DOHH2 (cell line): Measurements from ENCODE around the gene PILRA.
"Not testable (repeated sequence)": the region's sequence is repeated elsewhere in the genome, so short reads cannot be mapped to it uniquely, and the experiment has no call there.

Experiments used
- EZH2phosphoT487 ChIP-seq: fragments of 200-600 bp; sonication (generic); IDR thresholded peaks from 2 replicates; pipeline ENCODE4 v1.6.1; 2017; ENCODE audit warnings: borderline replicate concordance, mild to moderate bottlenecking, antibody characterized with exemption, low read length, moderate library complexity, mixed read lengths
- TF ChIP-seq, protein P1 (sequence below): fragments of 200-600 bp; sonication (generic); IDR thresholded peaks from one replicate; pipeline ENCODE4 v1.5.1; 2014; ENCODE audit warnings: antibody characterized with exemption, mild to moderate bottlenecking, low read depth, low read length; ENCODE audit not compliant: poor library complexity, severe bottlenecking

DNA sequence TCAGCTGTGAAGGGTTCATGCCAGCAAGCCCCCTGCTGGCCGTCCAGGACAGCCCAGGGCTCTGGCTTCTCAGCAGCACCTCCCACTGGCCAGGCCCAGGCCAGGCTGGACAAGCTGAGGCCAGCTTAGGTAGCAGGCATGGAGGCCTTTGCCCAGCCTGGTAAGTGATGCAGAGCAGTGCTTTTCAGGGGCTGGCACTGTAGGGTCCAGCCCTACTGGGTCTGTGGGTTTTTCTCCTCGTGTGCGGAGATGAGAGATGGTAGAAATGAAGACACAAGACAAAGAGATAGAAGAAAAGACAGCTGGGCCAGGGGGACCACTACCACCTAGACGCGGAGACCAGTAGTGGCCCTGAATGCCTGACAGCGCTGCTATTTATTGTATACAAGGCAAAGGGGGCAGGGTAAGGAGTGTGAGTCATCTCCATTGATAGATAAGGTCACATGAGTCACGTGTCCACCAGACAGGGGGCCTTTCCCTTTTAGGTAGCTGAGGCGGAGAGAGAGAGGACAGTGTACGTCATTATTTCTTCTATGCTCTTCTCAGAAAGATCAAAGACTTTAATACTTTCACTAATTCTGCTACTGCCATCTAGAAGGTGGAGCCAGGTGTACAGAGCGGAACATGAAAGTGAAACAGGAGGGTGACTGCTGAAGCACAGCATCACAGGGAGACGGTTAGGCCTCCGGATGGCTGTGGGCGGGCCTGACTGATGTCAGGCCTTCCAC lies 28.6 kb upstream of the PILRA start:
- not testable (repeated sequence) for TF ChIP-seq EZH2phosphoT487
- TF ChIP-seq, protein P1, sequence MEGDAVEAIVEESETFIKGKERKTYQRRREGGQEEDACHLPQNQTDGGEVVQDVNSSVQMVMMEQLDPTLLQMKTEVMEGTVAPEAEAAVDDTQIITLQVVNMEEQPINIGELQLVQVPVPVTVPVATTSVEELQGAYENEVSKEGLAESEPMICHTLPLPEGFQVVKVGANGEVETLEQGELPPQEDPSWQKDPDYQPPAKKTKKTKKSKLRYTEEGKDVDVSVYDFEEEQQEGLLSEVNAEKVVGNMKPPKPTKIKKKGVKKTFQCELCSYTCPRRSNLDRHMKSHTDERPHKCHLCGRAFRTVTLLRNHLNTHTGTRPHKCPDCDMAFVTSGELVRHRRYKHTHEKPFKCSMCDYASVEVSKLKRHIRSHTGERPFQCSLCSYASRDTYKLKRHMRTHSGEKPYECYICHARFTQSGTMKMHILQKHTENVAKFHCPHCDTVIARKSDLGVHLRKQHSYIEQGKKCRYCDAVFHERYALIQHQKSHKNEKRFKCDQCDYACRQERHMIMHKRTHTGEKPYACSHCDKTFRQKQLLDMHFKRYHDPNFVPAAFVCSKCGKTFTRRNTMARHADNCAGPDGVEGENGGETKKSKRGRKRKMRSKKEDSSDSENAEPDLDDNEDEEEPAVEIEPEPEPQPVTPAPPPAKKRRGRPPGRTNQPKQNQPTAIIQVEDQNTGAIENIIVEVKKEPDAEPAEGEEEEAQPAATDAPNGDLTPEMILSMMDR, result peak; percentile 91
